Neural cell (in vitro differentiated cells): ENCODE results near the gene SND1. TPM values are rescaled to one million over a fixed set of nuclear protein-coding genes. Genes with fewer than 3 reads are reported as not detected.

Source experiments
- H2AFZ ChIP-seq: fragments of 200-600, 300-800 bp; sonication (generic), shearing (Covaris generic); 2 replicates; pipeline ENCODE4 v1.6.0; 2014; ENCODE audit warnings: low read depth, mild to moderate bottlenecking, antibody characterized with exemption, low read length, moderate library complexity
- H3F3A ChIP-seq: fragments of 200-600 bp; shearing (Covaris generic); 2 replicates; pipeline ENCODE4 v1.6.1; 2016; ENCODE audit warnings: mild to moderate bottlenecking, moderate library complexity, mixed read lengths, antibody characterized with exemption, low read length; ENCODE audit not compliant: insufficient read depth, poor library complexity, severe bottlenecking
- H3K27ac ChIP-seq: fragments of 200-600, 300-800 bp; sonication (generic), shearing (Covaris generic); 2 replicates; pipeline ENCODE4 v1.5.1; 2014; ENCODE audit warnings: mild to moderate bottlenecking, low read length, moderate library complexity
- H3K27me3 ChIP-seq: fragments of 300-800, 200-600 bp; sonication (generic), shearing (Covaris generic); 2 replicates; pipeline ENCODE4 v1.6.0; 2014; ENCODE audit warnings: mild to moderate bottlenecking, low read depth, low read length, moderate library complexity; ENCODE audit not compliant: insufficient read depth
- H3K36me3 ChIP-seq: fragments of 300-800, 200-600 bp; sonication (generic), shearing (Covaris generic); 2 replicates; pipeline ENCODE4 v1.5.1; 2014; ENCODE audit warnings: mild to moderate bottlenecking, antibody characterized with exemption, low read length, moderate library complexity; ENCODE audit not compliant: insufficient read depth
- H3K4me2 ChIP-seq: fragments of 300-800, 200-600 bp; sonication (generic), shearing (Covaris generic); 2 replicates; pipeline ENCODE4 v1.6.0; 2014; ENCODE audit warnings: mild to moderate bottlenecking, low read length
- H3K4me3 ChIP-seq: fragments of 300-800, 200-600 bp; sonication (generic), shearing (Covaris generic); 2 replicates; pipeline ENCODE4 v1.5.1; 2014; ENCODE audit warnings: mild to moderate bottlenecking, low read length, moderate library complexity
- H3K79me2 ChIP-seq: fragments of 200-600 bp; shearing (Covaris generic); replicated peaks from 2 replicates; pipeline ENCODE4 v1.6.0; 2014; ENCODE audit warnings: mild to moderate bottlenecking, low read length, moderate library complexity; ENCODE audit not compliant: insufficient read depth
- H3K9ac ChIP-seq: fragments of 300-800, 200-600 bp; sonication (generic), shearing (Covaris generic); 2 replicates; pipeline ENCODE4 v1.6.1; 2016; ENCODE audit warnings: mild to moderate bottlenecking, low read length, mixed read lengths
- H3K9me2 ChIP-seq: fragments of 200-600 bp; shearing (Covaris generic); 2 replicates; pipeline ENCODE4 v1.6.1; 2016; ENCODE audit warnings: mild to moderate bottlenecking, low read length, mixed read lengths; ENCODE audit not compliant: insufficient read depth
- H3K9me3 ChIP-seq: fragments of 200-600, 300-800 bp; sonication (generic), shearing (Covaris generic); 2 replicates; pipeline ENCODE4 v1.6.1; 2016; ENCODE audit warnings: mild to moderate bottlenecking, mixed run types, low read length, moderate library complexity, mixed read lengths
- H4K20me1 ChIP-seq: fragments of 200-600 bp; shearing (Covaris generic); 2 replicates; pipeline ENCODE4 v1.6.1; 2016; ENCODE audit warnings: mild to moderate bottlenecking, mixed run types; ENCODE audit not compliant: insufficient read depth
- CTCF ChIP-seq: fragments of 450-650 bp; IDR thresholded peaks from 2 replicates; pipeline ENCODE4 v1.5.1; 2014; ENCODE audit warnings: antibody characterized with exemption, mild to moderate bottlenecking, moderate library complexity; ENCODE audit not compliant: poor library complexity, severe bottlenecking
- EP300 ChIP-seq: fragments of 450-650 bp; conservative IDR thresholded peaks from 2 replicates; pipeline ENCODE4 v1.6.1; 2014; ENCODE audit warnings: antibody characterized with exemption, mild to moderate bottlenecking, moderate library complexity; ENCODE audit not compliant: poor library complexity, severe bottlenecking
- EZH2 ChIP-seq: fragments of 200-600, 300-800 bp; shearing (Covaris generic), sonication (generic); IDR thresholded peaks from 2 replicates; pipeline ENCODE4 v1.6.1; 2014; ENCODE audit warnings: antibody characterized with exemption, low read length, borderline replicate concordance, mild to moderate bottlenecking; ENCODE audit not compliant: insufficient read depth, poor library complexity, severe bottlenecking
- MXI1 ChIP-seq: fragments of 450-650 bp; conservative IDR thresholded peaks from 2 replicates; pipeline ENCODE4 v1.6.1; 2014; ENCODE audit warnings: antibody characterized with exemption, mild to moderate bottlenecking; ENCODE audit not compliant: poor library complexity, severe bottlenecking
- POLR2AphosphoS5 ChIP-seq: IDR thresholded peaks from 2 replicates; pipeline ENCODE4 v1.6.1; 2012
- RAD21 ChIP-seq: fragments of 450-650 bp; conservative IDR thresholded peaks from 2 replicates; pipeline ENCODE4 v1.6.1; 2014; ENCODE audit warnings: antibody characterized with exemption, mild to moderate bottlenecking, moderate library complexity
- REST ChIP-seq: IDR thresholded peaks from 2 replicates; pipeline ENCODE4 v1.6.1; 2012; ENCODE audit warnings: borderline replicate concordance
- SMC3 ChIP-seq: fragments of 450-650 bp; conservative IDR thresholded peaks from 2 replicates; pipeline ENCODE4 v1.6.1; 2014; ENCODE audit warnings: antibody characterized with exemption, mild to moderate bottlenecking, moderate library complexity; ENCODE audit not compliant: poor library complexity
- TAF1 ChIP-seq: IDR thresholded peaks from 2 replicates; pipeline ENCODE4 v1.6.1; 2012; ENCODE audit warnings: low read depth
- polyA plus RNA-seq: library from polyadenylated mRNA; depleted of rRNA; stranded (reverse); fragments of >200 nt; gene quantifications from 2 replicates; pipeline ENCODE4 v1.2.3, GENCODE V29; 2014

Gene SND1
- polyA plus RNA-seq, 1 donor from 2014 or later, result 37.4 TPM

- H3K9me2 ChIP-seq, result no peaks in the 10 kb centered on the region
- no peak overlapping the region for H3K9ac ChIP-seq
- no peaks in the 10 kb centered on the region for H4K20me1 ChIP-seq
- no peak overlapping the region for H2AFZ ChIP-seq
- no peaks in the 10 kb centered on the region for H3K36me3 ChIP-seq
- H3K4me2 ChIP-seq, result no peak overlapping the region
- no peaks in the 10 kb centered on the region for H3K27me3 ChIP-seq
- H3K9me3 ChIP-seq, result no peaks in the 10 kb centered on the region
- TF ChIP-seq TAF1 (no peak), EZH2 (no peak), POLR2AphosphoS5 (no peak), CTCF (no peak), SMC3 (no peak), REST (no peak), MXI1 (no peak), RAD21 (no peak), EP300 (no peak)
- no peaks in the 10 kb centered on the region for H3K79me2 ChIP-seq
- H3F3A ChIP-seq, result no peaks in the 10 kb centered on the region
- no peak overlapping the region for H3K4me3 ChIP-seq
- no peak overlapping the region for H3K27ac ChIP-seq
These were observed 303.1 kb downstream of the SND1 start for GRCh38 chr7:127955051-127955531.

DNA sequence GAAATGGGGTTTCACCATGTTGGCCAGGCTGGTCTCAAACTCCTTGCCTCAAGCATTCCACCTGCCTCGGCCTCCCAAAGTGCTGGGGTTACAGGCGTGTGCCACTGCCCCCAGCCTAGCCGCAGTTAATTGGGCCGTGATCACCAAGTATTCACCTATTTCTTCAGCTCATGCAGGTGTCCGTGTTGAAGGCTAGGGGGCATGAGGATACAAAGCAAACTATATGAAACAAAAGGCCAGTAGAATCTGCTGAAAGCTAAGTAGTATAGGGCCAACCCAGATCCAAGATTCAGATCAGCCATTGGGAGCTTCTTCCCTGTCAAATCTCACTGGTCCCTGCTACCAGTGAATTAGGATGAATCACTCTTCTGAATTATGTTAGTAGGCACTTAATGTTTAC, 305.9 kb downstream of the SND1 start:
- TF ChIP-seq REST, result no peak
- TF ChIP-seq TAF1, result no peak
- no peak for TF ChIP-seq RAD21
- TF ChIP-seq POLR2AphosphoS5, result no peak
- TF ChIP-seq CTCF, result no peak
- TF ChIP-seq MXI1, result no peak
- no peak for TF ChIP-seq EZH2
- no peak for TF ChIP-seq SMC3
- TF ChIP-seq EP300, result no peak
- Histone ChIP-seq H3K4me2 (no peak overlapping the region), H3K79me2 (no peaks in the 10 kb centered on the region), H3K4me3 (no peak overlapping the region), H3K9ac (no peak overlapping the region), H3F3A (no peaks in the 10 kb centered on the region), H3K36me3 (no peaks in the 10 kb centered on the region), H2AFZ (no peak overlapping the region), H3K9me3 (no peaks in the 10 kb centered on the region), H3K27ac (no peak overlapping the region), H3K27me3 (no peaks in the 10 kb centered on the region), H3K9me2 (no peaks in the 10 kb centered on the region), H4K20me1 (no peaks in the 10 kb centered on the region)
